Endodermal cell (in vitro differentiated cells): ENCODE results near the gene ALDH9A1. TPM values are rescaled to one million over a fixed set of nuclear protein-coding genes. Genes with fewer than 3 reads are reported as not detected.

ENCODE experiments used
- DNase-seq: peaks from one replicate; pipeline ENCODE4 v3.0.0-alpha.2; 2017
- H3K27ac ChIP-seq: 2 replicates; pipeline ENCODE4 v1.5.1; 2013; ENCODE audit warnings: mild to moderate bottlenecking, low read depth, low read length, moderate library complexity
- H3K27me3 ChIP-seq: 2 replicates; pipeline ENCODE4 v1.6.1; 2013; ENCODE audit warnings: mild to moderate bottlenecking, low read length, moderate library complexity; ENCODE audit not compliant: insufficient read depth, control insufficient read depth, poor library complexity, severe bottlenecking
- H3K36me3 ChIP-seq: 2 replicates; pipeline ENCODE4 v1.7.0; 2013; ENCODE audit warnings: mild to moderate bottlenecking, low read length, moderate library complexity; ENCODE audit not compliant: control insufficient read depth, insufficient read depth
- H3K4me1 ChIP-seq: one replicate; pipeline ENCODE4 v1.7.0; 2013; ENCODE audit warnings: low read length; ENCODE audit not compliant: control insufficient read depth, insufficient read depth
- H3K4me3 ChIP-seq: 2 replicates; pipeline ENCODE4 v1.5.1; 2013; ENCODE audit warnings: mild to moderate bottlenecking, low read length, moderate library complexity
- H3K9ac ChIP-seq: 2 replicates; pipeline ENCODE4 v1.6.1; 2013; ENCODE audit warnings: mild to moderate bottlenecking, low read length, moderate library complexity; ENCODE audit not compliant: poor library complexity, severe bottlenecking; ENCODE audit errors: extremely low read depth
- H3K9me3 ChIP-seq: 2 replicates; pipeline ENCODE4 v1.6.1; 2013; ENCODE audit warnings: mild to moderate bottlenecking, low read length, moderate library complexity; ENCODE audit not compliant: control insufficient read depth
- H3K27ac Mint-ChIP-seq: 2 replicates; pipeline ENCODE4 v1.8.0; 2020; ENCODE audit warnings: mixed read lengths
- H3K27me3 Mint-ChIP-seq: 2 replicates; pipeline ENCODE4 v1.8.0; 2021; ENCODE audit warnings: mild to moderate bottlenecking, mixed read lengths; ENCODE audit not compliant: insufficient read depth
- H3K36me3 Mint-ChIP-seq: 2 replicates; pipeline ENCODE4 v1.8.0; 2020; ENCODE audit warnings: low read depth, mixed read lengths
- H3K4me1 Mint-ChIP-seq: 2 replicates; pipeline ENCODE4 v1.8.0; 2020; ENCODE audit warnings: mixed read lengths
- H3K4me3 Mint-ChIP-seq: 2 replicates; pipeline ENCODE4 v1.8.0; 2020; ENCODE audit warnings: mild to moderate bottlenecking, moderate library complexity, mixed read lengths
- H3K9me3 Mint-ChIP-seq: 2 replicates; pipeline ENCODE4 v1.8.0; 2020; ENCODE audit warnings: mild to moderate bottlenecking, mixed read lengths
- WGBS, 2 experiments: methylation state at CpG; one replicate each; pipeline versions ENCODE4 v1.1.5 to v1.1.7; 2013; ENCODE audit warnings: missing lambda C conversion rate in 2 of 2, mixed read lengths in 1 of 2; ENCODE audit not compliant: insufficient coverage in 1 of 2, insufficient read length in 1 of 2; 5-methylcytosine and 5-hydroxymethylcytosine counted together
- total RNA-seq, 2 donors: library from RNA; stranded (reverse); fragmentation: NEBNext Ultra II Directional in 1 of 2; extraction: Animal tissue kit (Norgen Biotek cat#: 25700) in 1 of 2; gene quantifications; 2 replicates in 1 of 2; 3 replicates in 1 of 2; pipeline ENCODE4 v1.2.1, GENCODE V29; 2021
- TF ChIP-seq, protein P1 (sequence below): fragments of 200-600 bp; sonication (generic); conservative IDR thresholded peaks from 2 replicates; pipeline ENCODE4 v1.5.0; 2021; ENCODE audit warnings: antibody characterized with exemption, mild to moderate bottlenecking

The ALDH9A1 gene
- total RNA-seq, 2 donors from 2014 or later: 47.6 to 52.2 TPM

DNA sequence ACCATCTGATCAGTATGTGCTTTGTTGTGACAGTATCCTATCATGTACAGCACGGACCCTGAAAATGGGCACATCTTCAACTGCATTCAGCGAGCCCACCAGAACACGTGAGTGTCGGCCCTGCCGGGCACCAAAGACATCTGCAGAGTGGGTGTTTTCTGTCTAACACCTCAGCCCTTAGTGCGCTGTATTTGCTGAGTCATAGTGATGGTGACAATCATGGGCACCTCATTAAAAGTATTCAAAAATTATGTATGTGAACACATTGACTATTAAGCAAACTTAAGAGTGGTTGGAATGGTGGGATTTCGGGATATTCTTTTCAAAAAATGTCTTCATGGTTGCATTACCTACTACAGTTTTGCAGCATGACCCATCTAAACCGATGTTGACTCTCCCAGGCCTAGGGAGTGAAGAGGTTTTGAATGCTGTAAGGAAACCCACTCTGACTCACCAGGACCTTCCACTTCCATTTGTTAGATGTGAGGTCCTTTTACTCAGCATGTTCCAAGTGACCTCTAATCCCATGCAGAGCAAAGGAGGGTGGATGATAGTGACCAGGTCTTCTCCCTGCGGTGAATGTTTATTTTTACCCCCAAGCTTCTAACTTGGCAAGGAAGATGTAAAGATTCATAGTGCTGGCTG, 47.3 kb downstream of the ALDH9A1 start:
- no peaks in the 10 kb centered on the region for H3K27me3 Mint-ChIP-seq
- no peak for DNase-seq
- Histone ChIP-seq H3K9ac (no peak overlapping the region), H3K27ac (no peak overlapping the region), H3K27me3 (no peaks in the 10 kb centered on the region), H3K4me3 (no peak overlapping the region), H3K9me3 (no peaks in the 10 kb centered on the region), H3K4me1 (no peaks in the 10 kb centered on the region), H3K36me3 (peaks cover 37% of the 10 kb centered on the region)
- TF ChIP-seq, protein P1, sequence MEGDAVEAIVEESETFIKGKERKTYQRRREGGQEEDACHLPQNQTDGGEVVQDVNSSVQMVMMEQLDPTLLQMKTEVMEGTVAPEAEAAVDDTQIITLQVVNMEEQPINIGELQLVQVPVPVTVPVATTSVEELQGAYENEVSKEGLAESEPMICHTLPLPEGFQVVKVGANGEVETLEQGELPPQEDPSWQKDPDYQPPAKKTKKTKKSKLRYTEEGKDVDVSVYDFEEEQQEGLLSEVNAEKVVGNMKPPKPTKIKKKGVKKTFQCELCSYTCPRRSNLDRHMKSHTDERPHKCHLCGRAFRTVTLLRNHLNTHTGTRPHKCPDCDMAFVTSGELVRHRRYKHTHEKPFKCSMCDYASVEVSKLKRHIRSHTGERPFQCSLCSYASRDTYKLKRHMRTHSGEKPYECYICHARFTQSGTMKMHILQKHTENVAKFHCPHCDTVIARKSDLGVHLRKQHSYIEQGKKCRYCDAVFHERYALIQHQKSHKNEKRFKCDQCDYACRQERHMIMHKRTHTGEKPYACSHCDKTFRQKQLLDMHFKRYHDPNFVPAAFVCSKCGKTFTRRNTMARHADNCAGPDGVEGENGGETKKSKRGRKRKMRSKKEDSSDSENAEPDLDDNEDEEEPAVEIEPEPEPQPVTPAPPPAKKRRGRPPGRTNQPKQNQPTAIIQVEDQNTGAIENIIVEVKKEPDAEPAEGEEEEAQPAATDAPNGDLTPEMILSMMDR: no peak
- no peak overlapping the region for H3K27ac Mint-ChIP-seq
- no peaks in the 10 kb centered on the region for H3K9me3 Mint-ChIP-seq
- WGBS, 2 experiments: 92 to 95% methylated on average over 4 to 9 of the region's 9 CpGs
- H3K4me3 Mint-ChIP-seq: no peak overlapping the region
- no peaks in the 10 kb centered on the region for H3K4me1 Mint-ChIP-seq
- H3K36me3 Mint-ChIP-seq: peaks cover 53% of the 10 kb centered on the region

DNA sequence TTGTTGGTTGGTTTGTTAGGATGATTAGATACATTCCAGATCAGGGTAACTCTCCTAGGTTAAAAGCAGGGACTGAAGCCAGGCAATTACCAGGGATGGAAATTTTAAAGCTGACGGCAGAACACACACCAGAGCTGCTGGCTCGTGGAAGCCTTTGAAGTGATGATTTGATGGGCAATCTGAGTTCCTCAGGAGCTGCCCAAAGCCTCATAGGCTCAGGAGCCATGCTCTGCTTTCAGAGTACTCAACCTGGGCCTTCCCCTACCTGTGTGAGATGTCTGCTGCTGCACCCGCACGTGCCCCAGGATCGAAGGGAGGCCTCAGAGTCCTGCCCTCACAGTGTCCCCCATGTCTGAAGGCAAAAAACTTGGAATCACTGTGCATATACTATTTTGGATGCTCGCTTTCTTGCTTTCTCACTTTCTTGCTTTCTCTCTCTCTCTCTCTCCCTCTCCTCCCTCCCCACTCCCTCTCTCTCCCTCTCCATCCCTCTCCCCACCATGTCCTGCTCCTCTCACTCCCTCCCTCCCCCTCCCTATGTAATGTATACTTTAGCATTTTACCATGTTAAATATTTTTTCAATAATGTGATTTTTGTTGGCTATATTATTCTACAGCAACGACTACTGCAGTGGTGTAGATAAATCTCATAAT, 49.3 kb downstream of the ALDH9A1 start:
- no peaks in the 10 kb centered on the region for H3K4me1 Mint-ChIP-seq
- Histone ChIP-seq H3K27ac (no peak overlapping the region), H3K9ac (no peak overlapping the region), H3K27me3 (no peaks in the 10 kb centered on the region), H3K36me3 (peaks cover 25% of the 10 kb centered on the region), H3K9me3 (no peaks in the 10 kb centered on the region), H3K4me3 (no peak overlapping the region), H3K4me1 (no peaks in the 10 kb centered on the region)
- H3K27me3 Mint-ChIP-seq: no peaks in the 10 kb centered on the region
- DNase-seq: no peak
- no peak overlapping the region for H3K4me3 Mint-ChIP-seq
- no peak overlapping the region for H3K27ac Mint-ChIP-seq
- H3K36me3 Mint-ChIP-seq: peaks cover 36% of the 10 kb centered on the region
- TF ChIP-seq, protein P1: no peak
- WGBS, 2 experiments: 89 to 90% methylated on average over 6 to 7 of the region's 7 CpGs
- no peaks in the 10 kb centered on the region for H3K9me3 Mint-ChIP-seq

DNA sequence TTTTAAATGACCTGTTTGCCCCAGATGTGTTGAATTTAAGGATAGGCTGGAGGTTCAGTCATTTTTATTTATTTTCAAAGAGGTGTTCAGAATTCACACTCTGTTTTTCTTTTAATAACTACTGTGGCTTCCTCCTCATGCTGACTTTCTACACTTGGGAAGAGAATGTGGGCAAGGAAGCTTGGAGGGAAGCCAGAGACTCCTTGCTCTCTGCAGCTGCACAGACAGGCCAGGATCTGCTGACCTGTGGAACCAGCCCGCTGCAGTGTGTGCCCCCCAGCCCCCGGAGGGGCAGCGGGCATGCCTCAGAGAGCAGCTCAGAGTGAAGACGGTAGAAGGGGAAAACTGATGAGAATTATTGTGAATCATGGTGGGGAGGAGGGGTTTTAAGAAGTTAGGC, 50.4 kb downstream of the ALDH9A1 start:
- Mint-ChIP-seq H3K4me3 (no peak overlapping the region), H3K4me1 (no peaks in the 10 kb centered on the region), H3K27me3 (no peaks in the 10 kb centered on the region), H3K36me3 (peaks cover 27% of the 10 kb centered on the region), H3K27ac (no peak overlapping the region), H3K9me3 (no peaks in the 10 kb centered on the region)
- TF ChIP-seq, protein P1: no peak
- Histone ChIP-seq H3K27me3 (no peaks in the 10 kb centered on the region), H3K4me3 (no peak overlapping the region), H3K4me1 (no peaks in the 10 kb centered on the region), H3K9me3 (no peaks in the 10 kb centered on the region), H3K9ac (no peak overlapping the region), H3K27ac (no peak overlapping the region), H3K36me3 (peaks cover 17% of the 10 kb centered on the region)
- DNase-seq: no peak
- 97 to 100% methylated on average over 3 to 4 of the region's 4 CpGs for WGBS, 2 experiments
